H9 (cell line): ENCODE results near the gene POLR2A. TPM values are rescaled to one million over a fixed set of nuclear protein-coding genes. Genes with fewer than 3 reads are reported as not detected.

Experiments used
- DNase-seq: peaks from one replicate; pipeline ENCODE4 v3.0.0-alpha.2; 2017
- H2AFZ ChIP-seq: one replicate; pipeline ENCODE4 v1.6.1; 2013; ENCODE audit warnings: mild to moderate bottlenecking, low read length, control low read depth, moderate library complexity
- H2AK5ac ChIP-seq: 2 replicates; pipeline ENCODE4 v1.6.1; 2013; ENCODE audit warnings: low read length, control low read depth, mixed read lengths; ENCODE audit not compliant: insufficient read length
- H2BK120ac ChIP-seq: one replicate; pipeline ENCODE4 v1.6.1; 2013; ENCODE audit warnings: low read depth, mild to moderate bottlenecking, low read length, control low read depth, inconsistent platforms; ENCODE audit not compliant: poor library complexity, severe bottlenecking
- H2BK12ac ChIP-seq: 2 replicates; pipeline ENCODE4 v1.6.1; 2013; ENCODE audit warnings: low read length, control low read depth, mixed read lengths, low read depth; ENCODE audit not compliant: insufficient read length
- H2BK15ac ChIP-seq: 2 replicates; pipeline ENCODE4 v1.6.1; 2013; ENCODE audit warnings: low read depth, low read length, control low read depth
- H2BK20ac ChIP-seq: one replicate; pipeline ENCODE4 v1.6.1; 2013; ENCODE audit warnings: low read depth, mild to moderate bottlenecking, low read length, control low read depth, inconsistent platforms; ENCODE audit not compliant: poor library complexity, severe bottlenecking
- H2BK5ac ChIP-seq: 2 replicates; pipeline ENCODE4 v1.6.1; 2013; ENCODE audit warnings: low read length, control low read depth, mixed read lengths; ENCODE audit not compliant: insufficient read length
- H3K14ac ChIP-seq: 2 replicates; pipeline ENCODE4 v1.6.1; 2013; ENCODE audit warnings: low read length, control low read depth; ENCODE audit not compliant: insufficient read depth
- H3K18ac ChIP-seq: 2 replicates; pipeline ENCODE4 v1.6.1; 2013; ENCODE audit warnings: low read depth, mild to moderate bottlenecking, mixed read lengths, low read length, control low read depth; ENCODE audit not compliant: insufficient read length
- H3K23ac ChIP-seq: 2 replicates; pipeline ENCODE4 v1.6.1; 2013; ENCODE audit warnings: low read length, control low read depth, mixed read lengths, low read depth; ENCODE audit not compliant: insufficient read length
- H3K23me2 ChIP-seq: 2 replicates; pipeline ENCODE4 v1.6.1; 2013; ENCODE audit warnings: low read depth, mild to moderate bottlenecking, mixed read lengths, low read length, control low read depth; ENCODE audit not compliant: insufficient read length, poor library complexity, severe bottlenecking
- H3K27ac ChIP-seq: 2 replicates; pipeline ENCODE4 v1.5.1; 2013; ENCODE audit warnings: low read length, control low read depth, mixed read lengths, low read depth; ENCODE audit not compliant: insufficient read length
- H3K27me3 ChIP-seq: 2 replicates; pipeline ENCODE4 v1.6.1; 2013; ENCODE audit warnings: low read length, control low read depth, inconsistent platforms; ENCODE audit not compliant: insufficient read depth
- H3K4ac ChIP-seq: 2 replicates; pipeline ENCODE4 v1.6.1; 2013; ENCODE audit warnings: low read depth, mild to moderate bottlenecking, control low read depth, inconsistent platforms, low read length, moderate library complexity
- H3K4me1 ChIP-seq: 2 replicates; pipeline ENCODE4 v1.6.1; 2013; ENCODE audit warnings: low read length, control low read depth, inconsistent platforms; ENCODE audit not compliant: insufficient read depth
- H3K4me2 ChIP-seq: 2 replicates; pipeline ENCODE4 v1.6.1; 2013; ENCODE audit warnings: low read length, control low read depth, mixed read lengths; ENCODE audit not compliant: insufficient read length, insufficient read depth
- H3K56ac ChIP-seq: 2 replicates; pipeline ENCODE4 v1.6.1; 2013; ENCODE audit warnings: low read depth, mild to moderate bottlenecking, mixed read lengths, low read length, control low read depth; ENCODE audit not compliant: insufficient read length
- H3K79me1 ChIP-seq: 2 replicates; pipeline ENCODE4 v1.6.1; 2013; ENCODE audit warnings: low read depth, mild to moderate bottlenecking, moderate library complexity, low read length, control low read depth, inconsistent platforms; ENCODE audit not compliant: insufficient read depth, poor library complexity, severe bottlenecking
- H3K79me2 ChIP-seq: 2 replicates; pipeline ENCODE4 v1.6.1; 2013; ENCODE audit warnings: low read length, control low read depth, inconsistent platforms; ENCODE audit not compliant: insufficient read depth
- H3K9ac ChIP-seq: 2 replicates; pipeline ENCODE4 v1.6.1; 2013; ENCODE audit warnings: low read length, control low read depth, mixed read lengths; ENCODE audit not compliant: insufficient read length; ENCODE audit errors: extremely low read depth
- H3K9me3 ChIP-seq: one replicate; pipeline ENCODE4 v1.6.1; 2013; ENCODE audit warnings: low read depth, low read length, inconsistent platforms; ENCODE audit not compliant: control insufficient read depth
- H3T11ph ChIP-seq: one replicate; pipeline ENCODE4 v1.6.1; 2013; ENCODE audit warnings: mild to moderate bottlenecking, low read length, control low read depth, inconsistent platforms
- H4K20me1 ChIP-seq: one replicate; pipeline ENCODE4 v1.6.1; 2013; ENCODE audit not compliant: control insufficient read depth, insufficient read length, insufficient read depth
- H4K5ac ChIP-seq: 2 replicates; pipeline ENCODE4 v1.6.1; 2013; ENCODE audit warnings: low read depth, mild to moderate bottlenecking, mixed read lengths, low read length, control low read depth; ENCODE audit not compliant: insufficient read length
- H4K8ac ChIP-seq: replicated peaks from 2 replicates; pipeline ENCODE4 v1.6.1; 2013; ENCODE audit warnings: low read length, control low read depth, mixed read lengths, low read depth; ENCODE audit not compliant: insufficient read length
- H4K91ac ChIP-seq: 2 replicates; pipeline ENCODE4 v1.6.1; 2013; ENCODE audit warnings: low read depth, mild to moderate bottlenecking, moderate library complexity, mixed read lengths, low read length, control low read depth; ENCODE audit not compliant: insufficient read length
- H3K27ac Mint-ChIP-seq, 3 experiments: 2 replicates in 2 of 3; 3 replicates in 1 of 3; pipeline ENCODE4 v1.8.0; 2020 to 2021; ENCODE audit warnings: mixed read lengths in 3 of 3, mild to moderate bottlenecking in 1 of 3, moderate library complexity in 1 of 3
- H3K27me3 Mint-ChIP-seq: 2 replicates; pipeline ENCODE4 v1.8.0; 2021; ENCODE audit warnings: low read depth, mild to moderate bottlenecking, moderate library complexity, mixed read lengths
- H3K36me3 Mint-ChIP-seq, 3 experiments: 2 replicates in 2 of 3; 3 replicates in 1 of 3; pipeline ENCODE4 v1.8.0; 2020 to 2021; ENCODE audit warnings: low read depth in 3 of 3, mixed read lengths in 3 of 3; ENCODE audit not compliant: insufficient read depth in 1 of 3
- H3K4me1 Mint-ChIP-seq, 2 experiments: 2 replicates each; pipeline ENCODE4 v1.8.0; 2020; ENCODE audit warnings: mixed read lengths in 2 of 2
- H3K4me3 Mint-ChIP-seq, 2 experiments: 2 replicates in 1 of 2; 3 replicates in 1 of 2; pipeline ENCODE4 v1.8.0; 2020 to 2021; ENCODE audit warnings: mild to moderate bottlenecking in 2 of 2, mixed read lengths in 2 of 2, moderate library complexity in 1 of 2
- H3K9me3 Mint-ChIP-seq, 2 experiments: 2 replicates in 1 of 2; 3 replicates in 1 of 2; pipeline ENCODE4 v1.8.0; 2020; ENCODE audit warnings: mild to moderate bottlenecking in 2 of 2, mixed read lengths in 2 of 2, moderate library complexity in 1 of 2
- whole genome bisulfite sequencing: extraction: QIAGEN DNeasy Blood & Tissue Kit; methylation state at CpG from one replicate; pipeline ENCODE4 v1.1.7; 2013; ENCODE audit warnings: missing lambda C conversion rate, low lambda C conversion rate, mixed read lengths; ENCODE audit not compliant: insufficient read length; ENCODE audit errors: extremely low coverage; 5-methylcytosine and 5-hydroxymethylcytosine counted together
- total RNA-seq: library from RNA; stranded (reverse); gene quantifications from 2 replicates; pipeline ENCODE4 v1.2.1, GENCODE V29; 2021
- TF ChIP-seq, protein P1 (sequence below): fragments of 200-600 bp; sonication (generic); conservative IDR thresholded peaks from 3 replicates; pipeline ENCODE4 v1.8.0; 2021; ENCODE audit warnings: antibody characterized with exemption, mild to moderate bottlenecking

POLR2A gene
- total RNA-seq, 1 experiment from 2014 or later = 153 TPM

DNA sequence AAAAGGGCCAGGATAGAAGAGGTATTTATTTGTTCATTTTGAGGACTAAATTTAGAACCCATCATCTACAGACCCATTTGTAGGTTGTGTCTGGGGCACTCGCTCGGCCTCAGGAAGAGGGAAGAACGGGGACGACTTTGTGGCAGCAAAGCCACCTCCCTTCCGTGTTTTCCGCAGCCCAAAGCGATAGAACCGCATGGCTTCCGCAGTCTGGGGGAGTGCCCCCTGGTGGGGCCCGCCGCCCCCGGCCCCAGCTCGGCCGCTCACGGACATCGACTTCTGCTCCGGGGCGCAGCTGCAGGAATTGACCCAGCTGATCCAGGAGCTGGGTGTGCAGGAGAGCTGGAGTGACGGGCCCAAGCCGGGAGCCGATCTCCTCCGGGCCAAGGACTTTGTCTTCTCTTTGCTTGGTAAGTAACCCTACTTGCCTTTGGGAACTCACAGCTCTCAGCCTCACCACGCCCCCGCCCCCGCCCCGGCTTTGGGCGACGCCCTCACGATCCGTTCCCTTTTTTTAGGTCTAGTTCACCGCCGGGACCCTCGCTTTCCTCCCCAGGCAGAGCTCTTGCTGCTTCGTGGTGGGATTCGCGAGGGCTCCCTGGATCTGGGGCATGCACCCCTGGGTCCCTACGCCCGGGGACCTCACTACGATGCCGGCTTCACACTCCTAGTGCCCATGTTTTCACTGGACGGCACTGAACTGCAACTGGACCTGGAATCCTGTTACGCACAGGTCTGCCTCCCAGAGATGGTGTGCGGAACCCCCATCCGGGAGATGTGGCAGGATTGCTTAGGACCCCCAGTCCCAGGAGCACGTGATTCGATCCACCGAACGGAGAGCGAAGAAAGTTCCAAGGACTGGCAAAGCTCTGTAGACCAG is 48.2 kb upstream of the POLR2A start:
- Histone ChIP-seq H3K27ac (peak overlapping the region; percentile 3), H3K9ac (peak overlapping the region; percentile 29)
- H3K27ac Mint-ChIP-seq = peak overlapping the region; percentile 85 to 98 (median 93); a peak in 6 of 7 replicates

More for the DNA sequence above, 48.2 kb upstream of the POLR2A start:
- H3K4me3 Mint-ChIP-seq = peak overlapping the region; percentile 77 to 89
- no peaks in the 10 kb centered on the region for H3K79me2 ChIP-seq
- peak overlapping the region; percentile 30 for H3K18ac ChIP-seq
- H3K4me1 Mint-ChIP-seq = peaks cover 22 to 23% of the 10 kb centered on the region in 2 experiments
- peak; percentile 91 for DNase-seq
- H2AFZ ChIP-seq = no peak overlapping the region
- no peaks in the 10 kb centered on the region for H4K20me1 ChIP-seq
- H3K9me3 Mint-ChIP-seq = no peaks in the 10 kb centered on the region
- peaks cover 24% of the 10 kb centered on the region for H3K27me3 Mint-ChIP-seq
- H3K23me2 ChIP-seq = peaks cover 33% of the 10 kb centered on the region
- H2BK20ac ChIP-seq = no peak overlapping the region
- no peak overlapping the region for H2AK5ac ChIP-seq
- H3K23ac ChIP-seq = no peak overlapping the region
- TF ChIP-seq, protein P1, sequence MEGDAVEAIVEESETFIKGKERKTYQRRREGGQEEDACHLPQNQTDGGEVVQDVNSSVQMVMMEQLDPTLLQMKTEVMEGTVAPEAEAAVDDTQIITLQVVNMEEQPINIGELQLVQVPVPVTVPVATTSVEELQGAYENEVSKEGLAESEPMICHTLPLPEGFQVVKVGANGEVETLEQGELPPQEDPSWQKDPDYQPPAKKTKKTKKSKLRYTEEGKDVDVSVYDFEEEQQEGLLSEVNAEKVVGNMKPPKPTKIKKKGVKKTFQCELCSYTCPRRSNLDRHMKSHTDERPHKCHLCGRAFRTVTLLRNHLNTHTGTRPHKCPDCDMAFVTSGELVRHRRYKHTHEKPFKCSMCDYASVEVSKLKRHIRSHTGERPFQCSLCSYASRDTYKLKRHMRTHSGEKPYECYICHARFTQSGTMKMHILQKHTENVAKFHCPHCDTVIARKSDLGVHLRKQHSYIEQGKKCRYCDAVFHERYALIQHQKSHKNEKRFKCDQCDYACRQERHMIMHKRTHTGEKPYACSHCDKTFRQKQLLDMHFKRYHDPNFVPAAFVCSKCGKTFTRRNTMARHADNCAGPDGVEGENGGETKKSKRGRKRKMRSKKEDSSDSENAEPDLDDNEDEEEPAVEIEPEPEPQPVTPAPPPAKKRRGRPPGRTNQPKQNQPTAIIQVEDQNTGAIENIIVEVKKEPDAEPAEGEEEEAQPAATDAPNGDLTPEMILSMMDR = peak; percentile 29; the same call in 2 of the 3 replicates
- WGBS = no CpG with 5 or more reads among the region's 49 CpGs
- no peaks in the 10 kb centered on the region for H3K9me3 ChIP-seq
- no peak overlapping the region for H3K4ac ChIP-seq
- no peak overlapping the region for H2BK12ac ChIP-seq
- H3K14ac ChIP-seq = peak overlapping the region; percentile 32; the same call in 1 of the 2 replicates
- no peaks in the 10 kb centered on the region for H3K36me3 Mint-ChIP-seq
- H3T11ph ChIP-seq = no peak overlapping the region
- H4K8ac ChIP-seq = no peak overlapping the region
- H2BK15ac ChIP-seq = no peak overlapping the region
- H2BK5ac ChIP-seq = no peak overlapping the region
- no peak overlapping the region for H4K91ac ChIP-seq
- no peaks in the 10 kb centered on the region for H3K79me1 ChIP-seq
- no peaks in the 10 kb centered on the region for H3K4me1 ChIP-seq
- H3K56ac ChIP-seq = no peak overlapping the region
- H2BK120ac ChIP-seq = no peak overlapping the region
- H3K27me3 ChIP-seq = peaks cover 7% of the 10 kb centered on the region
- H4K5ac ChIP-seq = no peak overlapping the region
- peak overlapping the region; percentile 60 for H3K4me2 ChIP-seq
